Measurements from ENCODE around the gene ACHE.

DNA sequence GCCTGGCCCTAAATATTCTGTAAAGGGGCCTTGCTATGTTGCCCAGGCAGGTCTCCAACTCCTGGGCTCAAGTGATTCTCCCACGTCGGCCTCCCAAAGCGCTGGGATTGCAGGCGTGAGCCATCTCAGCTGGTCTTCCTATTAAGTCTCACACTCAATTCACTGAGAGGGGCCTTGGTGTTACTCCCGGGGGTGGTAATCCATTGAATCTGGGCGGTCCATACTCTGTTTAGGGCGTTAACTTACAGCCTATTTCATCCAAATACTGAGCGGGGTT lies 21.4 kb downstream of the ACHE start:
- TF ChIP-seq, protein P1, sequence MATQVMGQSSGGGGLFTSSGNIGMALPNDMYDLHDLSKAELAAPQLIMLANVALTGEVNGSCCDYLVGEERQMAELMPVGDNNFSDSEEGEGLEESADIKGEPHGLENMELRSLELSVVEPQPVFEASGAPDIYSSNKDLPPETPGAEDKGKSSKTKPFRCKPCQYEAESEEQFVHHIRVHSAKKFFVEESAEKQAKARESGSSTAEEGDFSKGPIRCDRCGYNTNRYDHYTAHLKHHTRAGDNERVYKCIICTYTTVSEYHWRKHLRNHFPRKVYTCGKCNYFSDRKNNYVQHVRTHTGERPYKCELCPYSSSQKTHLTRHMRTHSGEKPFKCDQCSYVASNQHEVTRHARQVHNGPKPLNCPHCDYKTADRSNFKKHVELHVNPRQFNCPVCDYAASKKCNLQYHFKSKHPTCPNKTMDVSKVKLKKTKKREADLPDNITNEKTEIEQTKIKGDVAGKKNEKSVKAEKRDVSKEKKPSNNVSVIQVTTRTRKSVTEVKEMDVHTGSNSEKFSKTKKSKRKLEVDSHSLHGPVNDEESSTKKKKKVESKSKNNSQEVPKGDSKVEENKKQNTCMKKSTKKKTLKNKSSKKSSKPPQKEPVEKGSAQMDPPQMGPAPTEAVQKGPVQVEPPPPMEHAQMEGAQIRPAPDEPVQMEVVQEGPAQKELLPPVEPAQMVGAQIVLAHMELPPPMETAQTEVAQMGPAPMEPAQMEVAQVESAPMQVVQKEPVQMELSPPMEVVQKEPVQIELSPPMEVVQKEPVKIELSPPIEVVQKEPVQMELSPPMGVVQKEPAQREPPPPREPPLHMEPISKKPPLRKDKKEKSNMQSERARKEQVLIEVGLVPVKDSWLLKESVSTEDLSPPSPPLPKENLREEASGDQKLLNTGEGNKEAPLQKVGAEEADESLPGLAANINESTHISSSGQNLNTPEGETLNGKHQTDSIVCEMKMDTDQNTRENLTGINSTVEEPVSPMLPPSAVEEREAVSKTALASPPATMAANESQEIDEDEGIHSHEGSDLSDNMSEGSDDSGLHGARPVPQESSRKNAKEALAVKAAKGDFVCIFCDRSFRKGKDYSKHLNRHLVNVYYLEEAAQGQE (IDR thresholded peaks at IDR 0.05; ENCODE audit: low read depth, low read length): no peak
- TF ChIP-seq TCF12 (IDR thresholded peaks at IDR 0.05) (no peak), TAF1 (IDR thresholded peaks at IDR 0.05; ENCODE audit: borderline replicate concordance, low read depth, low read length) (no peak), POLR2AphosphoS5 (IDR thresholded peaks at IDR 0.05; ENCODE audit: low read depth, low read length) (no peak)
- TF ChIP-seq, protein P2, sequence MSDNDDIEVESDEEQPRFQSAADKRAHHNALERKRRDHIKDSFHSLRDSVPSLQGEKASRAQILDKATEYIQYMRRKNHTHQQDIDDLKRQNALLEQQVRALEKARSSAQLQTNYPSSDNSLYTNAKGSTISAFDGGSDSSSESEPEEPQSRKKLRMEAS (IDR thresholded peaks at IDR 0.05; ENCODE audit: low read depth): no peak
- TF ChIP-seq, protein P3, sequence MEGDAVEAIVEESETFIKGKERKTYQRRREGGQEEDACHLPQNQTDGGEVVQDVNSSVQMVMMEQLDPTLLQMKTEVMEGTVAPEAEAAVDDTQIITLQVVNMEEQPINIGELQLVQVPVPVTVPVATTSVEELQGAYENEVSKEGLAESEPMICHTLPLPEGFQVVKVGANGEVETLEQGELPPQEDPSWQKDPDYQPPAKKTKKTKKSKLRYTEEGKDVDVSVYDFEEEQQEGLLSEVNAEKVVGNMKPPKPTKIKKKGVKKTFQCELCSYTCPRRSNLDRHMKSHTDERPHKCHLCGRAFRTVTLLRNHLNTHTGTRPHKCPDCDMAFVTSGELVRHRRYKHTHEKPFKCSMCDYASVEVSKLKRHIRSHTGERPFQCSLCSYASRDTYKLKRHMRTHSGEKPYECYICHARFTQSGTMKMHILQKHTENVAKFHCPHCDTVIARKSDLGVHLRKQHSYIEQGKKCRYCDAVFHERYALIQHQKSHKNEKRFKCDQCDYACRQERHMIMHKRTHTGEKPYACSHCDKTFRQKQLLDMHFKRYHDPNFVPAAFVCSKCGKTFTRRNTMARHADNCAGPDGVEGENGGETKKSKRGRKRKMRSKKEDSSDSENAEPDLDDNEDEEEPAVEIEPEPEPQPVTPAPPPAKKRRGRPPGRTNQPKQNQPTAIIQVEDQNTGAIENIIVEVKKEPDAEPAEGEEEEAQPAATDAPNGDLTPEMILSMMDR (IDR thresholded peaks at IDR 0.05): no peak

All from SK-N-SH (cell line).